Mesendoderm (in vitro differentiated cells): Measurements from ENCODE around the gene NUCB1.
A peak's percentile ranks its signal among the peaks of the same experiment; 100 is the strongest.

Source experiments
- DNase-seq: peaks from one replicate; pipeline ENCODE4 v3.0.0; 2013
- H2AK5ac ChIP-seq: 2 replicates; pipeline ENCODE4 v1.6.1; 2013; ENCODE audit warnings: low read length, inconsistent platforms
- H2BK120ac ChIP-seq: 2 replicates; pipeline ENCODE4 v1.6.1; 2013; ENCODE audit warnings: low read depth, mild to moderate bottlenecking, low read length, moderate library complexity, mixed read lengths
- H2BK15ac ChIP-seq: replicated peaks from 2 replicates; pipeline ENCODE4 v1.6.1; 2013; ENCODE audit warnings: low read depth, mild to moderate bottlenecking, moderate library complexity
- H2BK5ac ChIP-seq: 2 replicates; pipeline ENCODE4 v1.6.1; 2013; ENCODE audit warnings: low read length, inconsistent platforms
- H3K18ac ChIP-seq: 2 replicates; pipeline ENCODE4 v1.6.1; 2013; ENCODE audit warnings: mild to moderate bottlenecking, low read length, mixed read lengths
- H3K23ac ChIP-seq: one replicate; pipeline ENCODE4 v1.6.1; 2013; ENCODE audit warnings: low read length
- H3K27ac ChIP-seq: 2 replicates; pipeline ENCODE4 v1.5.1; 2013; ENCODE audit warnings: low read depth, mild to moderate bottlenecking, inconsistent platforms, low read length, moderate library complexity
- H3K27me3 ChIP-seq: 2 replicates; pipeline ENCODE4 v1.6.1; 2013; ENCODE audit warnings: low read length, control low read depth, mild to moderate bottlenecking, inconsistent platforms; ENCODE audit not compliant: insufficient read depth, poor library complexity
- H3K36me3 ChIP-seq: 2 replicates; pipeline ENCODE4 v1.6.1; 2013; ENCODE audit warnings: low read length, inconsistent platforms; ENCODE audit not compliant: control insufficient read depth, insufficient read depth
- H3K4ac ChIP-seq: one replicate; pipeline ENCODE4 v1.6.1; 2013; ENCODE audit warnings: low read depth, mild to moderate bottlenecking, low read length, moderate library complexity
- H3K4me1 ChIP-seq: 2 replicates; pipeline ENCODE4 v1.6.1; 2013; ENCODE audit warnings: low read depth, low read length, inconsistent platforms; ENCODE audit not compliant: control insufficient read depth
- H3K4me2 ChIP-seq: 2 replicates; pipeline ENCODE4 v1.6.1; 2013; ENCODE audit warnings: low read length
- H3K4me3 ChIP-seq: 2 replicates; pipeline ENCODE4 v1.5.1; 2013; ENCODE audit warnings: mild to moderate bottlenecking, low read length
- H3K56ac ChIP-seq: one replicate; pipeline ENCODE4 v1.6.1; 2013; ENCODE audit warnings: low read length
- H3K79me1 ChIP-seq: 2 replicates; pipeline ENCODE4 v1.6.1; 2013; ENCODE audit warnings: low read length, inconsistent platforms
- H3K79me2 ChIP-seq: 2 replicates; pipeline ENCODE4 v1.6.1; 2013; ENCODE audit warnings: mild to moderate bottlenecking, low read length; ENCODE audit not compliant: control insufficient read depth, insufficient read depth
- H3K9ac ChIP-seq: 2 replicates; pipeline ENCODE4 v1.6.1; 2013; ENCODE audit warnings: low read length, inconsistent platforms
- H4K5ac ChIP-seq: one replicate; pipeline ENCODE4 v1.6.1; 2013; ENCODE audit warnings: low read length
- H4K8ac ChIP-seq: one replicate; pipeline ENCODE4 v1.6.1; 2013; ENCODE audit warnings: low read depth, mild to moderate bottlenecking, control low read depth, low read length, moderate library complexity
- WGBS: extraction: QIAGEN DNeasy Blood & Tissue Kit; methylation state at CpG from one replicate; pipeline ENCODE4 v1.1.7; 2013; ENCODE audit warnings: low lambda C conversion rate, missing lambda C conversion rate; ENCODE audit not compliant: insufficient coverage; ENCODE audit errors: extremely low coverage; 5-methylcytosine and 5-hydroxymethylcytosine counted together

The NUCB1 gene

DNA sequence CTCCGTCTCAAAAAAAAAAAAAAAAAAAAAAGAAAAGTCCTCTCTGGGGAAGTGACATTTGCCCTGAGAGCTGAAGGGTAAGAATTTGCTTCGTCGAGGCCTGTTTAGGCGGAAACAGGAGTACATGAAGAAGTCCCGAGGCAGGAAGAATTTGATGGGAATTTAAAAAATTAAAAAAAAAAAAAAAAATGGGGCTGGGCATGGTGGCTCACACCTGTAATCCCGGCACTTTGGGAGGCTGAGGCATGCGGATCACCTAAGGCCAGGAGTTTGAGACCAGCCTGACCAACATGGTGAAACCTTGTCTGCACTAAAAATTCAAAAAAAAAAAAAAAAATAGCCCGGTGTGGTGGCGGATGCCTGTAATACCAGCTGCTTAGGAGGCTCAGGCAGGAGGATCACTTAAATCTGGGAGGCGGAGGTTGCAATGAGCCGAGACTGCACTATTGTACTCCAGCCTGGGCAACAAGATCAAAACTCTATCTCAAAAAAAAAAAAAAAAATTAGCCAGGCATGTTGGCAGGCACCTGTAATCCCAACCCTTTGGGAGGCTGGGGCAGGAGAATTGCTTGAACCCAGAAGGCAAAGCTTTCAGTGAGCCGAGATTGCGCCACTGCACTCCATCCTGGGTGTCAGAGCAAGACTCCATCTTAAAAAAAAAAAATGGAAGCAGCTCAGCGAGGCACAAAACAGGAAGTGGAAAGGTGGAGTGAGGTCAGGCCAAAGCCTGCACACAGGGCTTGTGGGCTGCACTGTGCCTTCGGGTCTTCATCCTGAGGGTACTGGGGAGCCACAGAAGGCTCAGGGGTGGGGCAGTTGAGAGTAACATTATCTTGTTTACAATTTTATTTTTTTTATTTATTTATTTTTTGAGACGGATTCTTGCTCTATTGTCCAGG lies 59.5 kb downstream of the NUCB1 start:
- no peak overlapping the region for H4K5ac ChIP-seq
- H2BK15ac ChIP-seq: no peak overlapping the region
- DNase-seq: no peak
- no peak overlapping the region for H3K27ac ChIP-seq
- H4K8ac ChIP-seq: no peak overlapping the region
- H3K4me1 ChIP-seq: peaks cover 17% of the 10 kb centered on the region
- no peak overlapping the region for H3K18ac ChIP-seq
- no peak overlapping the region for H3K4me3 ChIP-seq
- H2BK120ac ChIP-seq: no peak overlapping the region
- H3K36me3 ChIP-seq: peaks cover 8% of the 10 kb centered on the region
- H3K4ac ChIP-seq: no peak overlapping the region
- H2BK5ac ChIP-seq: no peak overlapping the region
- H3K79me2 ChIP-seq: peaks cover 10% of the 10 kb centered on the region
- no peaks in the 10 kb centered on the region for H3K27me3 ChIP-seq
- peaks cover 14% of the 10 kb centered on the region for H3K79me1 ChIP-seq
- no peak overlapping the region for H3K9ac ChIP-seq
- H3K4me2 ChIP-seq: no peak overlapping the region
- H3K23ac ChIP-seq: no peak overlapping the region
- no peak overlapping the region for H3K56ac ChIP-seq
- H2AK5ac ChIP-seq: no peak overlapping the region
- no CpG with 5 or more reads among the region's 16 CpGs for WGBS

DNA sequence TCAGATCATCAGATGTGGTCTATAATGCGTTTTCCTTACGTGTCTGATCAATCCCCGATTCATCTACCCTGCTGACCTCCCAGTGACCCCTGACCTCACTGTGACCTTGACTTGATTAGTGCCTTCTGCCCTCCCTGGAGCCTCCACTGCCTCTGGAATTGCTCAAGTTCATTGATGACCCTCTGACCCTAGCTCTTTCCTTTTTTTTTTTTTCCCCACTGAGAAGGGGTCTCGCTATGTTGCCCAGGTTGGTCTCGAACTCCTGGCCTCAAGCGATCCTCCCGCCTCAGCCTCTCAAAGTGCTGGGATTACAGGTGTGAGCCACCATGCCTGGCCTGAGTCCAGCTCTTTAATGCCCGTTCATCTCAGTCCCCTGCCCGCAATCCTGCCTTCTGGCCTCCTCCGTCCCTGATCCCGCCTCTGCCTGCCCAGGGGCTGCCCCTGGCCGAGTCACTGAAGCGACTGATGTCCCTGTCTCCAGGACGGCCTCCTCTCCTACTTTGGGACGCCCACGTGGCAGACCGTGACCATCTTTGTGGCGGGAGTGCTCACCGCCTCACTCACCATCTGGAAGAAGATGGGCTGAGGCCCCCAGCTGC lies 61.0 kb downstream of the NUCB1 start:
- H2BK5ac ChIP-seq: no peak overlapping the region
- no peak overlapping the region for H4K5ac ChIP-seq
- no peaks in the 10 kb centered on the region for H3K27me3 ChIP-seq
- no peak overlapping the region for H3K4me2 ChIP-seq
- no peak overlapping the region for H3K27ac ChIP-seq
- peaks cover 4% of the 10 kb centered on the region for H3K36me3 ChIP-seq
- no peak for DNase-seq
- H3K23ac ChIP-seq: no peak overlapping the region
- H2AK5ac ChIP-seq: no peak overlapping the region
- peaks cover 8% of the 10 kb centered on the region for H3K79me1 ChIP-seq
- H2BK15ac ChIP-seq: no peak overlapping the region
- no CpG with 5 or more reads among the region's 19 CpGs for WGBS
- no peak overlapping the region for H3K18ac ChIP-seq
- H3K4me1 ChIP-seq: peaks cover 16% of the 10 kb centered on the region
- no peak overlapping the region for H4K8ac ChIP-seq
- no peak overlapping the region for H3K9ac ChIP-seq
- H3K4ac ChIP-seq: no peak overlapping the region
- no peak overlapping the region for H2BK120ac ChIP-seq
- H3K56ac ChIP-seq: no peak overlapping the region
- no peak overlapping the region for H3K4me3 ChIP-seq
- H3K79me2 ChIP-seq: peaks cover 12% of the 10 kb centered on the region

DNA sequence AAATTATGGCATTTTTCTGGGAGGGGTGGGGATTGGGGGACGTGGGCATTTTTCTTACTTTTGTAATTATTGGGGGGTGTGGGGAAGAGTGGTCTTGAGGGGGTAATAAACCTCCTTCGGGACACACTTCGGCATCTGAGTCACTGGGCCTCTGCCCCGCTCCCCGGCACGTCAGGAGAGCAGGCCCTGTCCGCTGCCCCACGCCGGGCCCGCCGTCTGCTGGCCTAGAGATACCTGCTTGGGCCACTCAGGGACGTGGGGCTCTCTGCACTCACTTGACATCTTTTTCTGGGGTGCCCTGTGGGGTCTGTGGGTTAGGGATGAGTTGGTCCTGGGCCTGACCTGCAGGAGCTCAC lies 61.5 kb downstream of the NUCB1 start:
- no CpG with 5 or more reads among the region's 12 CpGs for WGBS
- Histone ChIP-seq H3K79me2 (peaks cover 13% of the 10 kb centered on the region), H4K5ac (no peak overlapping the region), H3K4me3 (no peak overlapping the region), H3K36me3 (peaks cover 1% of the 10 kb centered on the region), H3K56ac (no peak overlapping the region), H3K27ac (peak overlapping the region; percentile 65), H3K9ac (peak overlapping the region; percentile 57), H3K4me1 (peaks cover 16% of the 10 kb centered on the region), H3K23ac (no peak overlapping the region), H2AK5ac (peak overlapping the region; percentile 69), H2BK5ac (no peak overlapping the region), H4K8ac (no peak overlapping the region), H2BK15ac (no peak overlapping the region), H3K18ac (no peak overlapping the region), H3K27me3 (no peaks in the 10 kb centered on the region), H3K4me2 (no peak overlapping the region), H3K4ac (no peak overlapping the region), H2BK120ac (no peak overlapping the region), H3K79me1 (peaks cover 8% of the 10 kb centered on the region)
- no peak for DNase-seq

DNA sequence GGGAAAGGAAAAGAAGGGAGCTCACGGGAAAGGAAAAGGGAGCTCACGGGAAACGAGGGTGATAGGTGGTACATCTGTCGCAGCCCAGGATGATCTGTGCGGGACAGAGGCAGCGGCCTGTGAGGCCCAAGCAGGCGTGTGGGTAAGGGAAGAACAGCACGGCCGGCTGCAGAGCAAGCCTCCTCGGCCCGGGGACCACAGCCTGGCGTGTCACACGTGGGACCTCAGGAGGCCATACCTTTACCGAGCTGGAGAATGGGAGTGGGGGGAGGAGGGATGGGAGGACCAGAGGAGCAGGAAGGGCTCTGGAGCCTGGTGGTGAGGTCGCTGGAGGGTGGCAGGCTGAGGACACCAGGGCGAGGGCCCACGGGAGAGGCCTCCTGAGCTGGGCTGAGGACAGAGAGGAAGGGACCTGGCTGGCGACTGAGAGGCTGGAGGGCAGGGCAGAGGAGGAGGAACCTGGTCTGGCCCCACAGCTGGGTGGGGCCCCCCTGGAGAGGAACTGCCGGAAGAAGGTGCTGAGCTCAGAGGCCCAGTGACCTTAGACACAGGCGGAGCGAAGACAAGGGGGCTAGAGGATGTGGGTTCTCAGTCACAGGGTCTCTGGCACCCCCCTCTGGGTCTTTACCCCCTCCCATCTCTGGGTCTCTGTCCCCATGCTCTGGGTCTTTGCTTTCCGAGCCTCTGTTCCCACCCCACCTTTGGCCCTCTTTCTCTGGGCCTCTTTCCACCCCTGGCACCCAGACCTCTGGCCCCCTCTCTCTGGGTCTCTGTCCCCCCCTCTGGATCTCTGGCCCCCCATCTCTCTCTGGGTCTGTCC lies 62.1 kb downstream of the NUCB1 start:
- peak; percentile 72 for DNase-seq
- peak overlapping the region; percentile 99 for H3K4ac ChIP-seq
- H3K36me3 ChIP-seq: no peaks in the 10 kb centered on the region
- peaks cover 13% of the 10 kb centered on the region for H3K79me2 ChIP-seq
- H4K8ac ChIP-seq: no peak overlapping the region
- H2BK15ac ChIP-seq: no peak overlapping the region
- H2AK5ac ChIP-seq: peak overlapping the region; percentile 69
- H3K4me2 ChIP-seq: no peak overlapping the region
- H3K27me3 ChIP-seq: no peaks in the 10 kb centered on the region
- no peak overlapping the region for H3K23ac ChIP-seq
- no peak overlapping the region for H2BK5ac ChIP-seq
- H3K9ac ChIP-seq: peak overlapping the region; percentile 57
- no CpG with 5 or more reads among the region's 22 CpGs for WGBS
- no peak overlapping the region for H4K5ac ChIP-seq
- H3K56ac ChIP-seq: peak overlapping the region; percentile 76
- peaks cover 16% of the 10 kb centered on the region for H3K4me1 ChIP-seq
- peak overlapping the region; percentile 97 for H3K18ac ChIP-seq
- no peak overlapping the region for H2BK120ac ChIP-seq
- H3K79me1 ChIP-seq: peaks cover 6% of the 10 kb centered on the region
- H3K4me3 ChIP-seq: no peak overlapping the region
- peak overlapping the region; percentile 65 for H3K27ac ChIP-seq

DNA sequence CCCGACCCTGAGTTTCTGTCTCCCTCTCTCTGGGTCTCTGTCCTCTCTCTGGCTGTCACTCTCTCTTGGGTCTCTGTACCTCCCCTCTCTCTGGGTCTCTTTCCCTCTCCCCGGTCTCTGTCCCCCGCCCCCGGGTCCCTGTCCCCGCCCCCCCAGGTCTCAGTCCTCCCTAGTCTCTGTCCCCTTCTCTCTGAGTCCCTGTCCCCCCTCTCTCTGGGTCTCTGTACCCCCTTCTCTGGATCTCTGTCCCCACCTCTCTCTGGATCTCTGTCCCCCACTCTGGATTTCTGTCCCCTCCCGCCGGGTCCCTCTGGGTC lies 62.7 kb downstream of the NUCB1 start:
- H3K79me1 ChIP-seq: peaks cover 6% of the 10 kb centered on the region
- no peak for DNase-seq
- H2BK15ac ChIP-seq: no peak overlapping the region
- H2AK5ac ChIP-seq: no peak overlapping the region
- H4K5ac ChIP-seq: no peak overlapping the region
- H4K8ac ChIP-seq: no peak overlapping the region
- peaks cover 13% of the 10 kb centered on the region for H3K79me2 ChIP-seq
- peak overlapping the region; percentile 82 for H2BK120ac ChIP-seq
- no peaks in the 10 kb centered on the region for H3K27me3 ChIP-seq
- H3K9ac ChIP-seq: peak overlapping the region; percentile 37
- H3K56ac ChIP-seq: peak overlapping the region; percentile 76
- H3K4me3 ChIP-seq: no peak overlapping the region
- H3K4ac ChIP-seq: peak overlapping the region; percentile 99
- H3K23ac ChIP-seq: no peak overlapping the region
- H3K4me2 ChIP-seq: no peak overlapping the region
- H3K18ac ChIP-seq: peak overlapping the region; percentile 97
- no peak overlapping the region for H2BK5ac ChIP-seq
- WGBS: no CpG with 5 or more reads among the region's 7 CpGs
- H3K36me3 ChIP-seq: no peaks in the 10 kb centered on the region
- peaks cover 16% of the 10 kb centered on the region for H3K4me1 ChIP-seq
- H3K27ac ChIP-seq: peak overlapping the region; percentile 95
